ENCODE data around the gene ZNF689.

GRCh38 chr16:30633526-30633925 is 23.3 kb upstream of the ZNF689 start:
- no peak for TF ChIP-seq ATRX (CRISPR knock-in tag; IDR thresholded peaks at IDR 0.05; ENCODE audit: borderline replicate concordance)
- TF ChIP-seq ZNF572 (CRISPR knock-in tag; IDR thresholded peaks at IDR 0.05), result no peak
- no peak for TF ChIP-seq ZNF672 (CRISPR knock-in tag; IDR thresholded peaks at IDR 0.05)
- no peak for TF ChIP-seq SIN3A (IDR thresholded peaks at IDR 0.05; ENCODE audit: borderline replicate concordance, low read depth, low read length)
- TF ChIP-seq ZNF484 (CRISPR knock-in tag; IDR thresholded peaks at IDR 0.05; ENCODE audit: borderline replicate concordance, low read depth), result no peak
- TF ChIP-seq CTCF (CRISPR knock-in tag; IDR thresholded peaks at IDR 0.05), result no peak
- TF ChIP-seq TCF7 (IDR thresholded peaks at IDR 0.05; ENCODE audit: low read depth), result no peak
- TF ChIP-seq BRCA1 (CRISPR knock-in tag; IDR thresholded peaks at IDR 0.05), result no peak
- no peak for TF ChIP-seq HNRNPUL1 (IDR thresholded peaks at IDR 0.05; ENCODE audit: low read depth, low read length)

Data from HepG2 (cell line).